CD4-positive, alpha-beta T cell treated with Interleukin-6 for 4 hours (primary cell): ENCODE measurements around the gene FIBCD1.
A peak's percentile ranks its signal among the peaks of the same experiment; 100 is the strongest.

Experiments
- DNase-seq: peaks from one replicate; pipeline ENCODE4 v3.0.0-alpha.2; 2020; ENCODE audit warnings: mixed read lengths

The FIBCD1 gene

GRCh38 chr9:130952065-130952762 lies 13.2 kb upstream of the FIBCD1 start:
- no peak for DNase-seq

DNA sequence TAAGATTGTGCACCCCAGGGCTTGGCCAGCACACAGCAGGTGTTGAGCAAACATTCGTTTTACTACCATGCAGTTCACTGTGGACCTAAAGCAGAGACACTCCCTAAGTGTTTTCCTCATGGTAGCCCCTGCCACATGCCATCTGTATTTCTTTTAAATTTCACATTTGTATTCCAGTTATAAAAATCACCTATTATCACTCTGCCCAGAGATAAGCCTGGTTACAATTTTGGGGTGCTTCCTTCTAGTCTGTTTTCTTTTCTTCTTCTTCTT lies 10.9 kb upstream of the FIBCD1 start:
- DNase-seq: no peak

DNA sequence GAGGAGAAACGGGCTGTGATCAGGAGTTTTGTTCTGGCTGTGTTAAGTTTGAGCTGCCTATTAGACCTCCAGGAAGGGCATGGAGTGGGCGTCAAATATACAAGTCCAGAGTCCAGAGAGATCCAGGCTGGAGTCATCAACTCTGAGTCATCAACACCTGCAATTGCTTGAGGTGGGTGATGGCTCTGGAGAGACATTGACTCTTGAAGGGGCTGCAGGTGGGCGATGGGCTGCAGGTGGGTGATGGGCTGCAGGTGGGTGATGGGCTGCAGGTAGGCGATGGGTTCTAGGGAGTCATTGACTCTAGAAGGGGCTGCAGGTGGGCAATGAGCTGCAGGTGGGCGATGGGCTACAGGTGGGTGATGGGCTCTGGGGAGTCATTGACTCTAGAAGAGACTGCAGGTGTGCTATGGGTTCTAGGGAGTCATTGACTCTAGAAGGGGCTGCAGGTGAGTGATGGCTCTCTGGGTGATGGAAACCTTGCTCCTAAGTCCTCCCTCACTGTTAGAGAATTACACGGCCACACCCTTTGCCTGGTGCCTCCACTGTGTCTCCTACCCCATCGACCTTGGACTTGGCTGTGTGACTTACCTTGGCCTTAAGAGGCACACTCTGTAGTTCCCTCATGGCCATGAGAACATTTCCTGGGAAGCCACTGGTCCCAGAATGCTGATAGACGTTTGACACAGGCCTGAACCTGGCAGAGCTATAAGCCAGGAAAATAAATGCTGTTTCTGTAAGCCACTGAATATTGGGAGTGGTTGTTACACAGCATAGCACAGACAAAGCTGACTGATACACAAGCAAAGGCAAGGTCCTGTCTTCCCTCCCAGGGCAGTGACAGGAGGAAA lies 10.4 kb upstream of the FIBCD1 start:
- DNase-seq: no peak

DNA sequence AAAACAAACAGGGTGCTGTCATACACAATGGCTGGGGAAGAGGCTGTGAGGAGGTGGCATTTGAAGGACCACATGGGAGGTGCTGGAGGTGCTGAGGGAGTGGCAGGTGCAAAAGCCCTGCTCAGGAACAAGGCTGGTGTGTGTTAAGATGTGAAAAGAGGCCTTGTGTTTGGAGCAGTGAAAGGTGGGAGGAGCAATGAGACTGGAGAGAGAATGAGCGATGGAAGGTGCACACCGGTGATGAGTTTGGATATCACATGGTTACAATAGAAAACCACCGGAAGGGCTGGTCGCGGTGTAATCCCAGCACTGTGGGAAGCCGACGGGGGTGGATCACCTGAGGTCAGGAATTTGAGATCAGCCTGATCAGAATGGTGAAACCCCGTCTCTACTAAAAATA lies 9.2 kb upstream of the FIBCD1 start:
- no peak for DNase-seq

DNA sequence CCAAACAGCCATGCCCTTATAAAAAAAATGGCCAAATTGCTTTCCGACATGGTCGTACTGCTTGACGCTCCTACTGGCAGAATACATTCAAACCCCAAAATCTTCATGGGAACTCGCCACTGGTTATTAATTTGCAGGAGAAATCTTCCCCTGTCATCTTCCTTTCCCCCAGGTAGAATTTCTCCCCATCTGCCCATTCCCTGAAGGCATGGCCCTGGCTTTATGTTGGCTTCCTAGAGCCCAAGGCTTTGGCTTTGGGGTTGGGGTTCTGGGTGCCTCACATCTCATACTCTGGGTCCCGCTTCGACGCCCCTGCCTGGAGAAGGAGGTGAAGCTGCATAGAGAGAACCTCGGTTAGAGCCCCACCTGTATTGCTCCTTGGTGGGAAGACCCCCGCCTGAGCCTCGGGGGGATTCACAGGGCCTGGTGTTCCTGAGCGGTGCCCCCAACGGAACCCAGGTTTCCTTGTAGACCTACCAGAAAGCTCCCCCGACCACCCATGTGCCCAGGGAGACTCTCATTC lies 8.6 kb upstream of the FIBCD1 start:
- no peak for DNase-seq

GRCh38 chr9:130946766-130947617 lies 7.9 kb upstream of the FIBCD1 start:
- no peak for DNase-seq

GRCh38 chr9:130945173-130945572 lies 6.1 kb upstream of the FIBCD1 start:
- no peak for DNase-seq

GRCh38 chr9:130944510-130945058 lies 5.5 kb upstream of the FIBCD1 start:
- no peak for DNase-seq

GRCh38 chr9:130943777-130944176 lies 4.7 kb upstream of the FIBCD1 start:
- no peak for DNase-seq

GRCh38 chr9:130943221-130943620 lies 4.2 kb upstream of the FIBCD1 start:
- DNase-seq: no peak

DNA sequence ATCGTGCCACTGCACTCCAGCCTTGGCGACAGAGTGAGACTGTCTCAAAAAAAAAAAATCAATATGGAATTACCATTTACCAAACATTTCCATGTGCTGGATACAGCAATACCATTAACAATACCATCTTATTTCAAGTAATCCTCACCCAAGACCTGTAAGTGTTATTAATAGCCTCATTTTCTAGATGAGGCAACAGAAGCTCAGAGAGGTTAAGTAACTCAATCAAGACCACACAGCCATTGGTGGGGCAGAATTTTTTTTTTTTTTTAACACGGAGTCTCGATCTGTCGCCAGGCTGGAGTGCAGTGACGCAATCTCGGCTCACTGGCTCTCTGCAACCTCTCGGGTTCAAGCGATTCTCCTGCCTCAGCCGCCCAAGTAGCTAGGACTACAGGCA lies 3.6 kb upstream of the FIBCD1 start:
- DNase-seq: no peak

DNA sequence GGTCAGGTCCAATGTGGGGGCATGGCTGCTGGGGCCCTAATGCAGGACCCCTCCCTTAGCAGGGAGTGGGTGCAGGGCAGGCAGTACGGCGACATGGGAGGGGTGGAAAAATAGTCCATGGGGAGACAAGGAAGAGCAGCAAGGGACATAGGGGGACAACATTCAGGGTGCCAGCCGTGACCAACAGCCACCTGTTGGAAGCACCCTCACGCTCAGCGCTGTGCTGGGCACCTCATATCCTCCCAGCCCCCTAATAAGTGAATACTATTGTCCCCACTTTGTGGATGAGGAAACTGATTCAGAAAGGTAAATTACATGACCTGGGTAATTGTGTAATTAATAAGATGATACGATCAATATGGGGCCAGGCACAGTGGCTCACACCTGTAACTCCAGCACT lies 3.0 kb upstream of the FIBCD1 start:
- DNase-seq: no peak

GRCh38 chr9:130940693-130941576 lies 1.9 kb upstream of the FIBCD1 start:
- DNase-seq: peak; percentile 71

GRCh38 chr9:130940027-130940549 lies 1.0 kb upstream of the FIBCD1 start:
- DNase-seq: no peak

DNA sequence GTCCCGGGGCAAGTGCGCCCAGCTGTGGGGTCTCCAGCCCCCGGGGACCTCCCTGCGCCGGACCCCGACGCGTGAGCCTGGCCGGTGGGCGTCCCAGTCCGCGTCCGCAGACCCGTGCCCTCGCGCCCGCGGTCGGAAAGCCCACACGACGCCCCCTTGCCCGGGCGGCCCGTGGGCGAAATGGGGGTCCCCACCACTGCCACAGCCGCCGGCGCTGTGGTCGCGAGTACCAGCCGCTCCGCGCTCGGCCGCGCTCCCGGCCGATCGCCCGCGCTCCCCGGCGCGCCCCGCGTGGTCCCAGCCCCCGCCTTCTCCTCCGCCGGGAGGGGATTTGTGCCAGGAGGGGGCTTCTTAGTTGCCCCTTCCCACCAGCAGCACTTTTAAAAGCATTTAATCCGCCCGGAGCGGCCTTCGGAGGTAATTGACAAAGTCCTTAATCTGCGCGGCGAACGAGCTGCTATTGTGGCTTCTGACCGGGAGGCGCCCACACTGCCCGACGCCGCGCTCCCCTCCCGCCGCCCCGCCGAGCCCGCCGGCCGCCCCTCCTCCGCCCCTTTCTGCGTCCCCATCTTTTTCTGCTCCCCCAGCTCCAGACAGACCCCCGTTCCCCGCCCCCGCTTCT lies 469 bp upstream of the FIBCD1 start:
- no peak for DNase-seq

GRCh38 chr9:130938184-130938651 lies 829 bp downstream of the FIBCD1 start:
- DNase-seq: no peak

GRCh38 chr9:130937146-130938076 lies 1.6 kb downstream of the FIBCD1 start:
- DNase-seq: no peak

DNA sequence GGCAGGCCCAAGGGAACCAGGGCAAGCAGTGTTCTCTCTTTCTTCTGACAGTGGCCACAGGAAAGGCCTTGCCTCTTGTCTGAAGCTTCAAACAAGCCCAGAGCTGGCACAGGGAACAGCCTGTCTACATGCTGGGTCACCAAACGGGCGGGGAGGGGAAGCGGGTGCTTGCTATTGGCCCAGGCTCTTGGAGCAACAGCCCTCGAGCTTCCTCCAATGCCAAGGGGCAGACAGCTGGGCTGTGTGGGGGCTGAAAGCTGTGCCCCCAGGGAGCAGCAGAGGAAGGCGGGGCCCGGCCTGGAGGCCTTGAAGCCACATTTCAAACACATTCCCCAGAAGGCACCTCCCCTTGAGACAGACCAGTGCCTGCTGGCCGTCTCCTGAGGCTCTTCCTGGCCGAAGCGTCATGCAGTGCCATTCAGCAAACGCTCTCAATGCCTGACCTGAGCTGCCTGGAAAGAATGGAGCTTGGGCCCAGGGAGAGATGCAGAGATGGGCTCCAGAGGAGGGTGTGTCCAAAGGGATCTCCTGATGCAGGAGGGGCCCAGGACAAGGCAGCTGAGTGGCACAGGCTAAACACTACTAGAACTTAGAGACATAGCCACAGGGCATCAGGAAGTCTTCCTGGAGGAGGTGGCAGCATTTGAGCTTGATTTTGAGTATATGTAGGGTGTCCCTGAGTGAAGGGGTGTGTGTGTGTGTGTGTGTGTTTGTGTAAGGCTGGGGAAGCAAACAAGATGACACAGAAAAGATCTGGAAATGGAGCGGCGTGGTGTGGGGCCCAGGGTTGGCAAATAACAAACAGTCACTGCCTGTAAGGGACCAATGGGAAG lies 2.5 kb downstream of the FIBCD1 start:
- no peak for DNase-seq

DNA sequence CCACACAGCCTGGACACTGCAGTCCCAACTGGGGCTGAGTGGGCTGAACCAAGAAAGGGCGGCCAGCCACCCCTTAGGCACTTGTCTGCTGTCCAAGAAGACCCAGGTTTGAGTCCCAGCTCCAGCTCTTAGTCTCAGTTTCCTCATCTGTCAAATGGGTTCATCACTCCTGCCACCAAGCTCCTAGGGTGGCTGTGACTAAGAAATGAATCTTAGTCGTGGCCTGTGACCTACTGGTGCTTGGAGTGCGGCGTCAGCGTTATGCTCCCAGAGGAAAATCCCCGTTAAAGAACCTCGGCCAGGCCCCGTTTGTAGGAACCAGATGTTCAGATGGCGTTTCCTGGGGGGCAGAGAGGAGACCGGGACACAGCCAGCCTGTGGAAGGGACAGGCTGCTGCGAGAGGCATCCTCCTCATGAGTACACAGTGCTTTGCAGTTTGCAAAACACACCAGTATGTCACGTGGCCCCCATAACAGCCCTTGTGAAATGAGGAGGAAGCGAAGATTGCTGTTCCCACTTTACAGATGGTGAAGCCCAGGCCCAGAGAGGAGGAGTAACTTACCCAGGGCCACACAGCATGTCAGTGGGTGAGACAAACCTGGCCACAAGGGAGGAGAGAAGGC lies 3.3 kb downstream of the FIBCD1 start:
- DNase-seq: no peak
